SU-DHL-6 (cell line): Measurements from ENCODE around the gene RBM12.
"Not testable (repeated sequence)": the region's sequence is repeated elsewhere in the genome, so short reads cannot be mapped to it uniquely, and the experiment has no call there.

ENCODE experiments used
- H2AFZ ChIP-seq: fragments of 200-600 bp; sonication (generic); 2 replicates; pipeline ENCODE4 v1.6.1; 2014; ENCODE audit warnings: low read depth, mild to moderate bottlenecking, moderate library complexity, mixed read lengths, antibody characterized with exemption, low read length; ENCODE audit not compliant: severe bottlenecking
- H3F3A ChIP-seq: fragments of 200-600 bp; shearing (Covaris generic); 2 replicates; pipeline ENCODE4 v1.6.0; 2016; ENCODE audit warnings: antibody characterized with exemption, mild to moderate bottlenecking; ENCODE audit not compliant: insufficient read depth
- H3K27ac ChIP-seq: fragments of 200-600 bp; sonication (generic); 2 replicates; pipeline ENCODE4 v1.5.1; 2016; ENCODE audit warnings: low read depth, mild to moderate bottlenecking, low read length, moderate library complexity, mixed read lengths
- H3K27me3 ChIP-seq: fragments of 200-600 bp; sonication (generic), shearing (Covaris generic); 2 replicates; pipeline ENCODE4 v1.6.0; 2014; ENCODE audit warnings: mild to moderate bottlenecking, low read length
- H3K36me3 ChIP-seq: fragments of 200-600 bp; sonication (generic); 2 replicates; pipeline ENCODE4 v1.6.1; 2014; ENCODE audit warnings: mild to moderate bottlenecking, low read length, mixed read lengths
- H3K4me2 ChIP-seq: fragments of 300-600, 200-600 bp; shearing (Covaris generic), sonication (generic); 2 replicates; pipeline ENCODE4 v1.6.0; 2014; ENCODE audit warnings: low read length, low read depth, mild to moderate bottlenecking; ENCODE audit not compliant: poor library complexity, severe bottlenecking
- H3K4me3 ChIP-seq: fragments of 200-600 bp; sonication (generic); 2 replicates; pipeline ENCODE4 v1.5.1; 2014; ENCODE audit warnings: antibody characterized with exemption, low read length, mild to moderate bottlenecking, mixed read lengths; ENCODE audit not compliant: insufficient read depth, poor library complexity, severe bottlenecking
- H3K79me2 ChIP-seq: fragments of 200-600 bp; sonication (generic); 2 replicates; pipeline ENCODE4 v1.6.1; 2014; ENCODE audit warnings: mild to moderate bottlenecking, low read length, moderate library complexity; ENCODE audit not compliant: insufficient read depth
- H3K9ac ChIP-seq: fragments of 200-600 bp; sonication (generic); 2 replicates; pipeline ENCODE4 v1.7.0; 2014; ENCODE audit warnings: mild to moderate bottlenecking, low read length
- H3K9me2 ChIP-seq: fragments of 200-600 bp; sonication (generic); replicated peaks from 2 replicates; pipeline ENCODE4 v1.6.1; 2014; ENCODE audit warnings: low read length; ENCODE audit not compliant: insufficient read depth
- H3K9me3 ChIP-seq: fragments of 200-600 bp; sonication (generic); 2 replicates; pipeline ENCODE4 v1.6.1; 2014; ENCODE audit warnings: low read length, mixed read lengths; ENCODE audit not compliant: insufficient read depth
- H4K20me1 ChIP-seq: fragments of 200-600 bp; sonication (generic); 2 replicates; pipeline ENCODE4 v1.6.1; 2014; ENCODE audit warnings: low read depth, mild to moderate bottlenecking, antibody characterized with exemption, low read length, moderate library complexity, mixed read lengths
- EZH2phosphoT487 ChIP-seq: fragments of 200-600 bp; sonication (generic), shearing (Covaris generic); conservative IDR thresholded peaks from 2 replicates; pipeline ENCODE4 v1.6.1; 2018; ENCODE audit warnings: mild to moderate bottlenecking, antibody characterized with exemption, low read length, moderate library complexity, mixed read lengths
- TF ChIP-seq, protein P1 (sequence below): fragments of 200-600 bp; sonication (generic); IDR thresholded peaks from one replicate; pipeline ENCODE4 v1.5.1; 2017; ENCODE audit warnings: antibody characterized with exemption, mild to moderate bottlenecking, low read length, moderate library complexity; ENCODE audit not compliant: insufficient read depth, poor library complexity, severe bottlenecking

The RBM12 gene

DNA sequence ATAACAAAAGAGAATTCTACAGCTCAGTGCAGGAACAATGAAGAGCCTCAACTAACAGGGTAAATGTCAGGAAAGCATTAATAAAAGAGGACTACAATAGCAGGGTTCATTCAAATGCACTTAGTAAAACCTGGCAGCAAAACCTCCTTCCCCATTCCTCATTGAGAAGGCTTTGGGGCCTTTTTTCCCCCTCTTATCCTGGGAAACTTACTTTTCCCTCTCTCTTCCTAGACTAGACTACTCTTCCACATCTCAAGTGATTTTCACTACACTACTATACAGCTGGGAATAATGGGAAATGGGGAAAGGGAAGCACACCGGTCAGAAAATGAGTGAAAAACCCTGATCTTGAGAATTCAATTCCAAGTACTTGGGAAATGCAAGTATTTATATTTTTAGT, 44.6 kb upstream of the RBM12 start:
- Histone ChIP-seq H3F3A (peaks cover 92% of the 10 kb centered on the region), H3K9ac (no peak overlapping the region), H3K36me3 (peaks cover 87% of the 10 kb centered on the region), H3K9me3 (no peaks in the 10 kb centered on the region), H3K9me2 (no peaks in the 10 kb centered on the region), H3K4me3 (no peak overlapping the region), H3K79me2 (peaks cover 41% of the 10 kb centered on the region), H3K27ac (no peak overlapping the region), H3K4me2 (no peak overlapping the region), H2AFZ (no peak overlapping the region), H4K20me1 (peaks cover 68% of the 10 kb centered on the region), H3K27me3 (no peaks in the 10 kb centered on the region)
- TF ChIP-seq, protein P1, sequence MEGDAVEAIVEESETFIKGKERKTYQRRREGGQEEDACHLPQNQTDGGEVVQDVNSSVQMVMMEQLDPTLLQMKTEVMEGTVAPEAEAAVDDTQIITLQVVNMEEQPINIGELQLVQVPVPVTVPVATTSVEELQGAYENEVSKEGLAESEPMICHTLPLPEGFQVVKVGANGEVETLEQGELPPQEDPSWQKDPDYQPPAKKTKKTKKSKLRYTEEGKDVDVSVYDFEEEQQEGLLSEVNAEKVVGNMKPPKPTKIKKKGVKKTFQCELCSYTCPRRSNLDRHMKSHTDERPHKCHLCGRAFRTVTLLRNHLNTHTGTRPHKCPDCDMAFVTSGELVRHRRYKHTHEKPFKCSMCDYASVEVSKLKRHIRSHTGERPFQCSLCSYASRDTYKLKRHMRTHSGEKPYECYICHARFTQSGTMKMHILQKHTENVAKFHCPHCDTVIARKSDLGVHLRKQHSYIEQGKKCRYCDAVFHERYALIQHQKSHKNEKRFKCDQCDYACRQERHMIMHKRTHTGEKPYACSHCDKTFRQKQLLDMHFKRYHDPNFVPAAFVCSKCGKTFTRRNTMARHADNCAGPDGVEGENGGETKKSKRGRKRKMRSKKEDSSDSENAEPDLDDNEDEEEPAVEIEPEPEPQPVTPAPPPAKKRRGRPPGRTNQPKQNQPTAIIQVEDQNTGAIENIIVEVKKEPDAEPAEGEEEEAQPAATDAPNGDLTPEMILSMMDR, result no peak
- TF ChIP-seq EZH2phosphoT487, result no peak

DNA sequence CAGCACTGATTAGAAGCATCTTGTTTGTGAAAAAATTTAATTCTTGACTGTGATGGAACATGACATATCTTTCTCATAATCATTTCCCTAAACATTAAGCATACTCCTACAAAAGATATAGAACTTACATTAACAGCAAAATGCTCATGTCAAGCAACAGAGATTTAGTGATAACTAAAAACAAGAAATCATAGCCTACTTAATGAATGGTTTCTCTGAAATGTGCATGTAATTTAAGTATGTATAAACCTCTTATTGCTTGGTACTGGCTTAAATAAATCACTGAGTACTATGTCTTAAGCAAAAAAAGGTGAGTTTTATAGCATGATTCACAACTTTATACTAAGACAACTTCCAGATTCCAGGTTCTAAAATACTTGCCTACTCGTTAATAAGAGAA, 43.8 kb upstream of the RBM12 start:
- Histone ChIP-seq H3K4me3 (no peak overlapping the region), H4K20me1 (peaks cover 63% of the 10 kb centered on the region), H3K9me2 (no peaks in the 10 kb centered on the region), H3K9me3 (no peaks in the 10 kb centered on the region), H3K36me3 (peaks cover 88% of the 10 kb centered on the region), H3K27me3 (no peaks in the 10 kb centered on the region), H2AFZ (no peak overlapping the region), H3K9ac (no peak overlapping the region), H3K79me2 (peaks cover 38% of the 10 kb centered on the region), H3K4me2 (no peak overlapping the region), H3F3A (peaks cover 92% of the 10 kb centered on the region), H3K27ac (no peak overlapping the region)
- TF ChIP-seq, protein P1, result no peak
- TF ChIP-seq EZH2phosphoT487, result no peak

DNA sequence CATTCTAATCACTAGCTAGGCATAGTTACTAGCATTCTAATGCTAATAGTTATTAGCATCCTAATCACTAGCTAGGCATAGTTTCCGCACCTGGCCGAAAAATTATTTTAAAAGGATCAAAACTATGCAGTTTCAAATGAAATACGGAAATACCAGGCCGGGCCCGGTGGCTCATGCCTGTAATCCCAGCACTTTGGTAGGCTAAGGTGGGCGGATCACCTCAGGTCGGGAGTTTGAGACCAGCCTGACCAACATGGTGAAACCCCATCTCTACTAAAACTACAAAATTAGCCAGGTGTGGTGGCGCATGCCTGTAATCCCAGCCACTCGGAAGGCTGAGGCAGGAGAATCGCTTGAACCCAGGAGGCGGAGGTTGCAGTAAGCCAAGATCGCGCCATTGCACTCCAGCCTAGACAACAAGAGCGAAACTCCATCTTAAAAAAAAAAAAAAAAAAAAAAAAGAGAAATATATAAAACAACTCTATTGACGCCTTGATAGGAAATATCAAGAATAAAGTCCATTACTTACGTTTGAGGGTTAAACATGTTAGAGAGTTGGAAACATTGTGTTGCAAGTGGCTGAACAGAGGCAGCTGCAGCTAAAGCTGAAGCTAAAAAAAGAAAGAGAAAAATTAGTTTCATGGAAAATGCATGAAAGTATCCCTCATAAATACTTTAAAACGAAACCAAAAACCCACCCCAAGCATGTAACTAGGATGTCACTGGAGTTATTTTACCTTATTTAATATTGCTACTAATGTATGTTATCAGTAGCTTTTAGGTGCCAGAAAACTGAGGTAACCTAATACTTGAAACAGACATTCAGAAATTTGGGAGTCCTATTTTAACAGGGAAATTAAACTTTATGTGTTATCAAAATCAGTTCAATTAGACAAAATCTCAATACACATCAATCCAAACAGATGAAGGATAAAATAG, 42.2 kb upstream of the RBM12 start:
- not testable (repeated sequence) for H3K27me3 ChIP-seq, H3K4me2 ChIP-seq, H3K9ac ChIP-seq, H3K4me3 ChIP-seq, H3K27ac ChIP-seq, H2AFZ ChIP-seq, H3K9me3 ChIP-seq, H3K9me2 ChIP-seq
- Histone ChIP-seq H3F3A (peaks cover 98% of the 10 kb centered on the region), H3K79me2 (peaks cover 31% of the 10 kb centered on the region; the same call in 1 of the 2 replicates), H4K20me1 (peaks cover 61% of the 10 kb centered on the region), H3K36me3 (peaks cover 85% of the 10 kb centered on the region)

DNA sequence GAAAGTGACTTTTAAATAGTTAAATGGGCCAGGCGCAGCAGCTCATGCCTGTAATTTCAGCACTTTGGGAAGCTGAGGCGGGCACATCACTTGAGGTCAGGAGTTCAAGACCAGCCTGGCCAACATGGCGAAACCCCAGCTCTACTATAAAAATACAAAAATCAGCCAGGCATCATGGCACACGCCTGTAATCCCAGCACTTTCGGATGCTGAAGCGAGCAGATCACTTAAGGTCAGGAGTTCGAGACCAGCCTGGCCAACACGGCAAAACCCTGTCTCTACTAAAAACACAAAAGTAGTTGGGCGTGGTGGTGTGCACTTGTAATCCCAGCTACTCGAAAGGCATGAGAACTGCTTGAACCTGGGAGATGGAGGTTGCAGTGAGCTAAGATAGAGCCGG, 41.2 kb upstream of the RBM12 start:
- not testable (repeated sequence) for H3K9ac ChIP-seq, H3K4me3 ChIP-seq, H3K4me2 ChIP-seq, H3K9me3 ChIP-seq, H3K9me2 ChIP-seq, H2AFZ ChIP-seq, H3K27me3 ChIP-seq, H3K27ac ChIP-seq
- Histone ChIP-seq H3K36me3 (peaks cover 76% of the 10 kb centered on the region), H4K20me1 (peaks cover 52% of the 10 kb centered on the region), H3K79me2 (peaks cover 25% of the 10 kb centered on the region; the same call in 1 of the 2 replicates), H3F3A (peaks cover 98% of the 10 kb centered on the region)
